ENCODE results near the gene ZNF43.
A peak's percentile ranks its signal among the peaks of the same experiment; 100 is the strongest.
"Not testable (repeated sequence)": the region's sequence is repeated elsewhere in the genome, so short reads cannot be mapped to it uniquely, and the experiment has no call there.

ZNF43 gene

GRCh38 chr19:21835810-21836444 lies at the start of gene ZNF43:
Gene ZNF43 (minus strand): TSS chr19:21836182. CDS start chr19:21836038, 144 bp downstream.
- peak; percentile 80 for DNase-seq

- not testable (repeated sequence) for DNase-seq
Measured at GRCh38 chr19:21885516-21885915, 49.5 kb upstream of the ZNF43 start.

GRCh38 chr19:21884786-21885185 lies 48.8 kb upstream of the ZNF43 start:
- DNase-seq = not testable (repeated sequence)

- no peak for DNase-seq
Measured at GRCh38 chr19:21883516-21883915, 47.5 kb upstream of the ZNF43 start.

DNA sequence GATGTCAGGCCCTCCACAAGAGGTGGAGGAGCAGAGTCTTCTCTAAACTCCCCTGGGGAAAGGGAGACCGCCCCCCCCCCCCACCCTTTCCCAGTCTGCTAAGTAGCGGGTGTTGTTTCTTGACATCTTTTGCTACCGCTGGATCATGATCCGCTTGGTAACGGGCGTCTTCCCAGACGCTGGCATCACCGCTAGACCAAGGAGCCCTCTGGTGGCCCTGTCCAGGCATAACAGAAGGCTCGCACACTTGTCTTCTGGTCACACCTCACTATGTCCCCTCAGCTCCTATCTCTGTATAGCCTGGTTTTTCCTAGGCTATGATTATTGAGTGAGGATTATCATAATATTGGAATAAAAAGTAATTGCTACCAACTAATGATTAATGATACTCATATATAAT lies 44.8 kb upstream of the ZNF43 start:
- DNase-seq = not testable (repeated sequence)

- no peak for DNase-seq
Measured at GRCh38 chr19:21878646-21879045, 42.7 kb upstream of the ZNF43 start.

GRCh38 chr19:21877976-21878375 lies 42.0 kb upstream of the ZNF43 start:
- no peak for DNase-seq

GRCh38 chr19:21876608-21877007 lies 40.6 kb upstream of the ZNF43 start:
- DNase-seq = not testable (repeated sequence)

DNA sequence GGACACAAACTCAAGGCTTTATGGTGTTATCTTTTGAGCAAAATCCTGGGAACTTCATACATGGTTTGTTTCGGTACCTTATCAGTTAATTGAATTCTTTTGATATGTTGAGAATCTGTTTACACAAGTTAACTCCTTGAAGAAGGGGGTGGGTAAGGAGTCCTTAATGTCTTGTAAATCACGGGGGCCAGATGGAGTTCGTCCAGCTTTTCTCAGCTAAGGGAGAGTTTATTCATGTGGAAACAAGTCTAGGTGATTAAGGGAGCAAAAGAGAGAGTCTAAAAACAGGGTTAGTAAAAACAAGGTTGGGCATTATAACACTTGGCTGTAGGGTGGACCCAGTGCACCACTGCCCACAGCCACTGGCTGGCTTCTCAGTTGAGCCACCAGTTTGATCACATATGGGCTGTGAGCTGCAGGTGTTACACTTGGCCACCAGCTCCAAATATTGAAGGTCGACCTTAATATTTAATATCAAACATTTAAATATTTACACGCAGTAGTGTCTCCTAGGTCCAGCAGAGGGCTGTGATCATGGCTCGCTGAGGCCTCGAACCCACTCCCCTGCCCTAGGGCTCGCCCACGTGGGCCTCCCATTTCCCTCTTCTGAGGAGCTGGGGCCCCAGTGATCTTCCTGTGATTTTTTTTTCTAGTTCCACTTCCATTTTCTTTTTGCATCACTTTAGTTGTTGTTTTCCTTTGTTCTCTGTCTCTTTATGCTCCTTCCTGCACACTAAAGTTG lies 21.0 kb upstream of the ZNF43 start:
- DNase-seq = no peak

DNA sequence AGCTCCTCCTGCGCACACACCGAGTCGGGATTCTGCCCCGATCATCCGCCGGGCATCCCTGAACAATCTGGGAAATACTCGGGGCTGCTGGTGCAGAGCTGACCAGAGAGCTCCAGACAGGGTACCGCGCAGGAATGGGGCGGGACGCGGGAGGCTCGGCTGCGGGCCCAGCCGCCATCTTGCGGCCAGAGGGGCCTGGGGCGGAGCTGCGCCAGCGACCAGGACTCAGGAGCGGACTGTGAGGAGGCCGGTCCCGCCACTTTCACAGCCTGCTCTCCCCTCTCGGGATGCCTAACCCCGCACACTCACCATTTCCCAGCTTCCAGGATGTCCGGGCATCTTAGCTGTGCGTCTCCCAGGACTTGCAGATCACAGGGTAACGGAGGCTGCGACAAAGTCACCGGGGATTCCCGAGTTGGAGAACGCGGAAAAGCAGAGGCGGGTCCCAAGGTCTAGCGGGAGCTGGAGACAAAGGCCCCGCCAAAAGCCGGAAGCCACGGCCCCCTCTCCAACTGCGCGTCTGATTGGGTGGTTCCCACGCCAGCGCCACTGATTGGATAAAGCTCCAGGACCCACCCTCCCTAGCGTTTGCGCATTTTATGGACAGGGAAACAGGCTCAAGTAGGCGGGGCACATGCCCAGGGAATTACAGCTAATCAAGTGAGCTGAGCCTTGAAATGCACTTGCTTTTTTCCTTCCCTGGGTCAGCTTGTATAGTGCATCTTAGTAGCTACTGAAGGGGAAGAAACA lies 15.8 kb upstream of the ZNF43 start:
- DNase-seq = peak; percentile 87

DNA sequence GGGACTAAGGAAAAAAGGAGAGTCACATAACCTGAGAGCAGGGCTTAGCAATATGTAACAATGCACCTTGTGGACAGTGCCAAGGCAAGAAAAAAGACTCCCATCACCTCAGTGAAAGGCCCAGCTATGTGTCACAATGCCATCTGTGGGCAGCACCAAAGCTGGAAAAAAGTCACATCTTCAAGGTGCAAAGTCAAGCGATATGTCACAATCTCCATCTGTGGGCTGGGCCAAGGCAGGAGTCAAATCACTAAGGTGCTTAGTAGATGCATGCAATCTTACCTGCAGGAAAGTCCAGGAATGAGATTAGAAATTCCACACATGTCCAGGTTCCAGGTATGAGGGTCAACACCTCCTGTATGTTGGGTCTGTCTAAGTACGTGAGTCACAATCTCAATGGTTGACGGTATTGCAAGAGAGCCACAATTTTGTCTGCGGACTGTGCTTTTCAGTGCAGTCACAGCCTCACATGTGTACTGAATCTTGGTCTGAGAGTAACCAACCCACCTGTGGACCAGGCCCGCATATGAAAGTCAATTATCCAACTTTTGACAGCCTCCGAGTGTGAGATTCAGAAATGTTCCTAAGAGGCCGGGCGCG lies 14.8 kb upstream of the ZNF43 start:
- DNase-seq = no peak

DNA sequence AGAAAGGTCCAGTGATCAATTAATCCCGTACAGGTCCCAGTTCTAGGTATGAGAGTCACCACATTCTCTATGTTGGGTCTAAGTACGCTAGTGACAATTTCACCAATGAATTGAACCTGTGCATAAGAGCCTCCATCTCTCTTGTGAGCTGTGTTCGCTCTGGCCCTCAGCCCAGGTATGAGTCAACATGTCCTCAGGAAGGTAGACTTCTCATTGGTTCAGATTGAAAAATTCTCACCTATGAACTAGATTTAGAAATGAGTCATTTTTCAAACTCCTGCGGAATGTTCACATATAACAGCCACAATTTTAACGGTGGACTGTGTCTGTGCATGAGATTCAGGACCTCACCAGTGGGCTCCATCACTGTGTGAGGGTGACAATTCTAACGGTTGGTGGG lies 12.7 kb upstream of the ZNF43 start:
- DNase-seq = no peak

GRCh38 chr19:21843081-21843480 lies 7.1 kb upstream of the ZNF43 start:
- no peak for DNase-seq

DNA sequence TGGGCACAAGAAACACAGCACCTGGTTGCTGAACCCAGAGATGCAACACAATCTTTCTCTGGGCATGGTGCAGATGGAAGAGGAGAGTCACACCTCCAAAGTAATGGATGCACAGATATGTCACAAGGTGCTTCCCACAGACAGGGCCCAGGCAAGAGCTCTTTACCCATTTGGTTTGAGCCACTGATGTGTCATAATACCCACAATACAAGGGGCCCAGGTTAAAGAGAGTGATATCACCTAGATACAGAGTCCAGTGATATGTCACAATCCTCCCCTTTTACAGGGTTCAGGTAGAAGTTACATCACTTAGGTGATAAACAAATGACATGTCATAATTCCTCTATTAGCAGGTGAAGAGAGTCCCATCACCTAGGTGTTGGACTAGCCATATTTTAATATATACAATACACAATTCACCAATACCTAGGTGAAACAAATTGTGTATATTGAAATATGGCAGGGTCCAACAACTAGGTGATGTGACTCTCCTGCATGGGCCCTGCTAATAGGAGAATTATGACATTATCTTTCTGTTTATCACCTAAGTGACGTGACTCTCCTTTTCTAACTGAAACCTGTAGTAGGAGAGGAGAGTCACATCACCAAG lies 5.6 kb upstream of the ZNF43 start:
- DNase-seq = no peak

DNA sequence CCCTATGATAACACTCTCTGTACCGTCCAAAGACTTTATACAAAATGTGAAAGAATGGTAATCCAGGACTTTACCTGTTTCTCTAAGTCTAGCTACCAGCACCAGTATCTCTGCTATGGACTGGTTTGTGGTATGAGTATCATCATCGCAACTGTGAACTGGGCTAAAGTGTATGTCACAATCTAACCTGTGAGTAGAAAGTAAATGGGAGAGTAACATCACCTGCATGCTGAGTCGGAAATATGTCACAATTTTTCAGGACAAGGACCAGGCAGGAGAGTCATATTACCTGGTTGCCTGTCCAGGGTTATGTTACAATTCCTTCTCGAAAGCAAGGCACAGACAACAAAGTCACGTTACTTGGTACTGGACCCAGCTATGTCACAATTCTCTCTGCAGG lies 5.1 kb upstream of the ZNF43 start:
- no peak for DNase-seq

GRCh38 chr19:21839976-21840375 lies 4.0 kb upstream of the ZNF43 start:
- no peak for DNase-seq

GRCh38 chr19:21838646-21839045 lies 2.7 kb upstream of the ZNF43 start:
- DNase-seq = no peak

DNA sequence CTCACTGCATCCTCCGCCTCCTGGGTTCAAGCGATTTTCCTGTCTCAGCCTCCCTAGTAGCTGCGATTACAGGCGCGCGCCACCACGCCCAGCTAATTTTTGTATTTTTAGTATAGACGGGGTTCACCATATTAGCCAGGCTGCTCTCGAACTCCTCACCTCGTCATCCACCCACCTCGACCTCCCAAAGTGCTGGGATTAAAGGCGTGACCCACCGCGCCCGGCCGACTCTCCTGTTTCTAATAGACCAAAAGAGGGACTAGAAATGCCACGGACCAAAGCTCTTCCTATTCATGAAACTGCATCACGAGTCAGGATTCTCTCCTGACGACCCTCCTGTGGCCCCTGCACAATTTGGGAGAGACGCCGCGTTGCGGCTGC lies 563 bp downstream of the ZNF43 start:
- no peak for DNase-seq

DNA sequence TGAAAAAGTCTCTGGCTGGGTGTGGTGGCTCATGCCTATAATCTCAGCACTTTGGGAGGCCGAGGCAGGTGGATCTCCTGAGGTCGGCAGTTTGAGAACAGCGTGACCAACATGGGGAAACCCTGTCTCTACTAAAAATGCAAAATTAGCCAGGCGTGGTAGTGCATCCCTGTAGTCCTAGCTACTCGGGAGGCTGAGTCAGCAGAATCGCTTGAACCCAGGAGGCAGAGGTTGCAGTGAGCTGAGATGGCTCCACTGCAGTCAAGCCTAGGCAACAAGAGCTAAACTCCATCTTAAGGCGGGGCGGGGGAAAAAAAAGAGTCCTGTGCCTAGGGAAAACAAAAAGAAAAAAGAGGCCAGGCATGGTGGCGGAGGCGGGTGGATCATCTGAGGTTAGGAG lies 2.2 kb downstream of the ZNF43 start:
- no peak for DNase-seq

DNA sequence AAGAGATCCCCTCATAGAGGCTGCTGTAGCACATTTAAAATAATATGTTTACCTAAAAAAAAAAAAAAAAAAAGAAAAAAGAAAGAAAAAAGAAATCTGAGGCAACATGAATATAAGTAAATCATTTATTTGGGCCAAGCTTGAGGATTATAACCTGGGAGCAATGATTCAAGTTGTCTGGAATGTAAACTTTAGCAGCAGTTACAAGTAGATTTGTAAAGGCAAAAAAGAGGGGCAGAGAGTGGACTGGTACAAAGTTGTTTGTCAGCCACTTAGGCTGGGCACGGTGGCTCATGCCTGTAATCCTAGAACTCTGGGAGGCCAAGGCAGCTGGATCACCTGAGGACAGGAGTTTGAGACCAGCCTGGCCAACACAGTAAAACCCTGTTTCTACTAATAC lies 11.3 kb downstream of the ZNF43 start:
- DNase-seq = no peak

- no peak for DNase-seq
Measured at GRCh38 chr19:21823224-21823623, 12.8 kb downstream of the ZNF43 start.

- DNase-seq = no peak
Measured at GRCh38 chr19:21812448-21812847, 23.5 kb downstream of the ZNF43 start.

- DNase-seq = not testable (repeated sequence)
Measured at GRCh38 chr19:21808400-21809000, 27.5 kb downstream of the ZNF43 start.
